Vagina (tissue), 2 donors: ENCODE data around the gene PRKAR1B. TPM values are rescaled to one million over a fixed set of nuclear protein-coding genes. Genes with fewer than 3 reads are reported as not detected.

Experiments used
- DNase-seq, 2 donors: peaks; one replicate each; pipeline ENCODE4 v3.0.0-alpha.2; 2017; ENCODE audit errors: extremely low spot score in 2 of 2
- H3K27ac ChIP-seq: fragments of 200-600 bp; sonication (generic); one replicate; pipeline ENCODE4 v1.5.1; 2019
- H3K27me3 ChIP-seq: fragments of 200-600 bp; sonication (generic); one replicate; pipeline ENCODE4 v1.5.1; 2019
- H3K36me3 ChIP-seq, 2 donors: fragments of 200-600 bp; sonication (generic); one replicate each; pipeline ENCODE4 v1.5.1; 2017 to 2019
- H3K4me1 ChIP-seq: fragments of 200-600 bp; sonication (generic); one replicate; pipeline ENCODE4 v1.5.1; 2019
- H3K4me3 ChIP-seq, 2 donors: fragments of 200-600 bp; sonication (generic); 1 replicate in 1 of 2; 2 replicates in 1 of 2; pipeline ENCODE4 v1.5.1; 2016 to 2019
- H3K9me3 ChIP-seq: fragments of 200-600 bp; sonication (generic); one replicate; pipeline ENCODE4 v1.5.1; 2019
- CTCF ChIP-seq, 3 experiments: fragments of 450-650 bp in 2 of 3; fragments of 200-600 bp in 1 of 3; sonication (generic) in 1 of 3; IDR thresholded peaks; one replicate each; pipeline ENCODE4 v1.5.1; 2017 to 2019; ENCODE audit warnings: antibody characterized with exemption in 3 of 3, mild to moderate bottlenecking in 2 of 3, moderate library complexity in 2 of 3
- POLR2A ChIP-seq, 2 donors: fragments of 450-650 bp; IDR thresholded peaks; one replicate each; pipeline ENCODE4 v1.6.1; 2017; ENCODE audit warnings: antibody characterized with exemption in 2 of 2, mild to moderate bottlenecking in 2 of 2, moderate library complexity in 2 of 2
- POLR2AphosphoS5 ChIP-seq, 2 donors: sonication (generic); formaldehyde crosslinking; IDR thresholded peaks; one replicate each; pipeline ENCODE4 v1.9.0; 2017; ENCODE audit warnings: antibody characterized with exemption in 2 of 2, mild to moderate bottlenecking in 2 of 2, low read depth in 1 of 2; ENCODE audit not compliant: insufficient read depth in 1 of 2
- intact Hi-C: fragments of 100-400 bp; cut with DNase I; formaldehyde crosslinking; loops from one replicate; pipeline ENCODE4 v1.15.1; 2023
- total RNA-seq: library from RNA; depleted of rRNA; stranded (reverse); fragments of >200 nt; gene quantifications from one replicate; pipeline ENCODE4 v1.2.3, GENCODE V29; 2016

The PRKAR1B gene
- total RNA-seq, 1 donor from 2014 or later = 31.4 TPM

- H3K4me1 ChIP-seq = no peaks in the 10 kb centered on the region
- DNase-seq = no peak
- intact Hi-C loops = no loop called here
- no peak for TF ChIP-seq POLR2A (IDR thresholded peaks at IDR 0.05)
- H3K27me3 ChIP-seq = no peaks in the 10 kb centered on the region
- H3K4me3 ChIP-seq = no peak overlapping the region
- H3K27ac ChIP-seq = no peak overlapping the region
- no peaks in the 10 kb centered on the region for H3K9me3 ChIP-seq
- H3K36me3 ChIP-seq = no peaks in the 10 kb centered on the region
These were observed 53.2 kb downstream of the PRKAR1B start for GRCh38 chr7:673681-674453.

- H3K27ac ChIP-seq = no peak overlapping the region
These were observed 54.2 kb downstream of the PRKAR1B start for GRCh38 chr7:672891-673290.

GRCh38 chr7:671415-672042 lies 55.6 kb downstream of the PRKAR1B start:
- Histone ChIP-seq H3K4me1 (peaks cover 18% of the 10 kb centered on the region), H3K36me3 (no peaks in the 10 kb centered on the region), H3K27me3 (no peaks in the 10 kb centered on the region), H3K27ac (no peak overlapping the region), H3K9me3 (no peaks in the 10 kb centered on the region), H3K4me3 (no peak overlapping the region)
- DNase-seq = no peak
- intact Hi-C loops = no loop called here
- TF ChIP-seq POLR2A (IDR thresholded peaks at IDR 0.05) (no peak), POLR2AphosphoS5 (IDR thresholded peaks at IDR 0.05; ENCODE audit: insufficient read depth in 1 of 2, low read depth in 1 of 2) (no peak), CTCF (IDR thresholded peaks at IDR 0.05) (no peak)

More at GRCh38 chr7:672891-673290, 54.2 kb downstream of the PRKAR1B start:
- peaks cover 8% of the 10 kb centered on the region for H3K4me1 ChIP-seq
- no peak overlapping the region for H3K4me3 ChIP-seq
- DNase-seq = no peak
- TF ChIP-seq CTCF (IDR thresholded peaks at IDR 0.05) = no peak
- no peak for TF ChIP-seq POLR2AphosphoS5 (IDR thresholded peaks at IDR 0.05; ENCODE audit: insufficient read depth in 1 of 2, low read depth in 1 of 2)
- TF ChIP-seq POLR2A (IDR thresholded peaks at IDR 0.05) = no peak
- H3K27me3 ChIP-seq = no peaks in the 10 kb centered on the region
- no peaks in the 10 kb centered on the region for H3K9me3 ChIP-seq
- intact Hi-C loops = no loop called here
- H3K36me3 ChIP-seq = no peaks in the 10 kb centered on the region

- TF ChIP-seq POLR2AphosphoS5 (IDR thresholded peaks at IDR 0.05; ENCODE audit: insufficient read depth in 1 of 2, low read depth in 1 of 2) (no peak), CTCF (IDR thresholded peaks at IDR 0.05) (no peak), POLR2A (IDR thresholded peaks at IDR 0.05) (no peak)
- H3K27me3 ChIP-seq = no peaks in the 10 kb centered on the region
- no peaks in the 10 kb centered on the region for H3K9me3 ChIP-seq
- no peak overlapping the region for H3K4me3 ChIP-seq
- intact Hi-C loops = no loop called here
- no peak for DNase-seq
- H3K36me3 ChIP-seq = no peaks in the 10 kb centered on the region
- H3K27ac ChIP-seq = no peak overlapping the region
- H3K4me1 ChIP-seq = peaks cover 26% of the 10 kb centered on the region
These were observed 56.3 kb downstream of the PRKAR1B start for GRCh38 chr7:670501-671390.

GRCh38 chr7:668958-669357 lies 58.1 kb downstream of the PRKAR1B start:
- H3K36me3 ChIP-seq = no peaks in the 10 kb centered on the region
- intact Hi-C loops = no loop called here
- H3K4me3 ChIP-seq = no peak overlapping the region
- DNase-seq = no peak
- TF ChIP-seq CTCF (IDR thresholded peaks at IDR 0.05) (no peak), POLR2AphosphoS5 (IDR thresholded peaks at IDR 0.05; ENCODE audit: insufficient read depth in 1 of 2, low read depth in 1 of 2) (no peak)
- no peaks in the 10 kb centered on the region for H3K9me3 ChIP-seq
- peaks cover 37% of the 10 kb centered on the region for H3K4me1 ChIP-seq
- peak overlapping the region; percentile 81 for H3K27ac ChIP-seq
- H3K27me3 ChIP-seq = no peaks in the 10 kb centered on the region
